Neuronal stem cell (in vitro differentiated cells): Measurements from ENCODE around the gene CDK17.
A peak's percentile ranks its signal among the peaks of the same experiment; 100 is the strongest.

Experiments
- DNase-seq: peaks from one replicate; pipeline ENCODE4 v3.0.0-alpha.2; 2013; ENCODE audit warnings: low spot score
- H2AFZ ChIP-seq: one replicate; pipeline ENCODE4 v1.6.1; 2013; ENCODE audit warnings: mild to moderate bottlenecking, low read length, inconsistent platforms
- H2AK5ac ChIP-seq: 2 replicates; pipeline ENCODE4 v1.6.1; 2013; ENCODE audit warnings: low read depth, mild to moderate bottlenecking, inconsistent platforms, low read length, moderate library complexity, mixed read lengths
- H2BK120ac ChIP-seq: 2 replicates; pipeline ENCODE4 v1.6.1; 2013; ENCODE audit warnings: low read depth, mild to moderate bottlenecking, inconsistent platforms, low read length, moderate library complexity, mixed read lengths
- H2BK12ac ChIP-seq: one replicate; pipeline ENCODE4 v1.6.1; 2013; ENCODE audit warnings: low read length, inconsistent platforms
- H2BK15ac ChIP-seq: 2 replicates; pipeline ENCODE4 v1.6.1; 2013; ENCODE audit warnings: mild to moderate bottlenecking, low read length, inconsistent platforms, mixed read lengths
- H2BK5ac ChIP-seq: one replicate; pipeline ENCODE4 v1.6.1; 2013; ENCODE audit warnings: inconsistent platforms, mild to moderate bottlenecking, low read length, moderate library complexity
- H3K14ac ChIP-seq: one replicate; pipeline ENCODE4 v1.6.1; 2013; ENCODE audit warnings: low read length, inconsistent platforms
- H3K18ac ChIP-seq: 2 replicates; pipeline ENCODE4 v1.6.1; 2013; ENCODE audit warnings: low read length, inconsistent platforms
- H3K23ac ChIP-seq: 2 replicates; pipeline ENCODE4 v1.6.1; 2013; ENCODE audit warnings: low read depth, mild to moderate bottlenecking, mixed read lengths, low read length, inconsistent platforms; ENCODE audit not compliant: poor library complexity
- H3K27ac ChIP-seq: replicated peaks from 3 replicates; pipeline ENCODE4 v1.5.1; 2013; ENCODE audit warnings: low read length, inconsistent platforms
- H3K27me3 ChIP-seq, 3 experiments: 2 replicates each; pipeline ENCODE4 v1.6.1; 2013; ENCODE audit warnings: low read length in 3 of 3, mild to moderate bottlenecking in 2 of 3, inconsistent platforms in 1 of 3, low read depth in 1 of 3, mixed read lengths in 1 of 3, moderate library complexity in 1 of 3; ENCODE audit not compliant: control insufficient read depth in 3 of 3, insufficient read depth in 3 of 3
- H3K36me3 ChIP-seq, 2 donors: replicated peaks in 1 of 2; 2 replicates each; pipeline ENCODE4 v1.6.1; 2013; ENCODE audit warnings: low read length in 2 of 2; ENCODE audit not compliant: control insufficient read depth in 2 of 2, insufficient read depth in 2 of 2
- H3K4ac ChIP-seq: 2 replicates; pipeline ENCODE4 v1.6.1; 2013; ENCODE audit warnings: inconsistent platforms, mild to moderate bottlenecking, low read length, moderate library complexity
- H3K4me1 ChIP-seq, 2 donors: 1 replicate in 1 of 2; 2 replicates in 1 of 2; pipeline ENCODE4 v1.6.1; 2013; ENCODE audit warnings: low read length in 2 of 2, low read depth in 1 of 2; ENCODE audit not compliant: control insufficient read depth in 2 of 2, insufficient read depth in 1 of 2
- H3K4me2 ChIP-seq: one replicate; pipeline ENCODE4 v1.6.1; 2013; ENCODE audit warnings: mild to moderate bottlenecking, low read length, inconsistent platforms; ENCODE audit not compliant: insufficient read depth, poor library complexity, severe bottlenecking
- H3K4me3 ChIP-seq, 2 donors: 2 replicates each; pipeline ENCODE4 v1.5.1; 2013; ENCODE audit warnings: low read length in 2 of 2, mild to moderate bottlenecking in 2 of 2, inconsistent platforms in 1 of 2, moderate library complexity in 1 of 2
- H3K79me1 ChIP-seq: one replicate; pipeline ENCODE4 v1.6.1; 2013; ENCODE audit warnings: low read depth, mild to moderate bottlenecking, inconsistent platforms, low read length, moderate library complexity
- H3K9ac ChIP-seq: one replicate; pipeline ENCODE4 v1.6.1; 2013; ENCODE audit warnings: mild to moderate bottlenecking, low read depth, low read length, inconsistent platforms; ENCODE audit not compliant: poor library complexity
- H3K9me3 ChIP-seq, 2 donors: replicated peaks in 1 of 2; 2 replicates each; pipeline versions ENCODE3 to v1.6.1; 2013; ENCODE audit warnings: low read length in 2 of 2, mild to moderate bottlenecking in 2 of 2, inconsistent platforms in 1 of 2, low read depth in 1 of 2, mixed read lengths in 1 of 2, moderate library complexity in 1 of 2; ENCODE audit not compliant: control insufficient read depth in 2 of 2, insufficient read depth in 1 of 2
- H4K8ac ChIP-seq: one replicate; pipeline ENCODE4 v1.6.1; 2013; ENCODE audit warnings: low read depth, mild to moderate bottlenecking, inconsistent platforms, low read length, moderate library complexity
- H4K91ac ChIP-seq: one replicate; pipeline ENCODE4 v1.6.1; 2013; ENCODE audit warnings: low read length, low read depth, mild to moderate bottlenecking, inconsistent platforms; ENCODE audit not compliant: poor library complexity
- WGBS, 2 donors: extraction: QIAGEN DNeasy Blood & Tissue Kit; methylation state at CpG; one replicate each; pipeline ENCODE4 v1.1.7; 2013; ENCODE audit warnings: missing lambda C conversion rate in 2 of 2, mixed read lengths in 1 of 2; ENCODE audit not compliant: insufficient read length in 2 of 2, insufficient replicate concordance in 1 of 2; ENCODE audit errors: extremely low coverage in 2 of 2; 5-methylcytosine and 5-hydroxymethylcytosine counted together

CDK17 gene

GRCh38 chr12:96401076-96401871 is 1.0 kb upstream of the CDK17 start:
- WGBS, 2 donors, result no CpG with 5 or more reads among the region's 18 CpGs
- Histone ChIP-seq H3K23ac (no peak overlapping the region), H3K27ac (no peak overlapping the region), H3K36me3 (no peaks in the 10 kb centered on the region), H3K4me1 (peaks cover 4 to 8% of the 10 kb centered on the region in 2 donors), H2BK5ac (no peak overlapping the region), H2BK12ac (no peak overlapping the region), H3K27me3 (no peaks in the 10 kb centered on the region), H2AK5ac (no peak overlapping the region), H3K79me1 (peaks cover 2% of the 10 kb centered on the region), H3K4ac (no peak overlapping the region), H3K9ac (no peak overlapping the region), H3K18ac (no peak overlapping the region), H3K4me3 (peak overlapping the region in 1 of 2 donors; percentile 75), H3K14ac (no peak overlapping the region), H4K8ac (no peak overlapping the region), H4K91ac (no peak overlapping the region), H3K4me2 (peak overlapping the region; percentile 63), H2AFZ (peak overlapping the region; percentile 89), H3K9me3 (no peaks in the 10 kb centered on the region), H2BK15ac (no peak overlapping the region), H2BK120ac (no peak overlapping the region)
- no peak for DNase-seq

DNA sequence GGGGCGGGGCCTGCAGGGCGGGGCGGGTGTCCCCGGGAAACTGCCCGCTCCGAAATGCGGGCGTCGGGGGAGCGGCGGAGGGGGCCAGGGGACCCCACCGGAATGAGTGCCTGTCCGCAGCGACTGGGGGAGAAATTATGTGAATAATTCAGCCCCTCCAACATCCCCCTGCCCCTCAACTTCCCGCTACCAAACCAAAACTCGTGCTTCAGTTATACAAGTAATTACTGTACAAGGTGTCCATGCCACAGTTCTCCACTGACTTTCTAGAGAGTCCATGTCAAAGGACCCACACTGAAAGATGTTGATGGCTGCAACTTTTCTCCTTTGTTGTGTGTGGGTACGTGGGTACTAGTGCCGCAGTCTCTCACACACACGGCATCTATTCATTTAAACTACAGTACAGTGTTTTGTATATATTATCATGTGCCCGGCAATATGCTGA is 414 bp upstream of the CDK17 start:
- Histone ChIP-seq H2BK5ac (no peak overlapping the region), H2AK5ac (no peak overlapping the region), H3K79me1 (peaks cover 2% of the 10 kb centered on the region), H3K4me3 (peak overlapping the region; percentile 75 to 79), H3K4ac (no peak overlapping the region), H2BK15ac (no peak overlapping the region), H4K8ac (no peak overlapping the region), H3K27ac (no peak overlapping the region), H3K14ac (no peak overlapping the region), H2AFZ (peak overlapping the region; percentile 89), H2BK120ac (no peak overlapping the region), H3K9ac (no peak overlapping the region), H3K18ac (no peak overlapping the region), H3K36me3 (no peaks in the 10 kb centered on the region), H3K9me3 (no peaks in the 10 kb centered on the region), H3K27me3 (no peaks in the 10 kb centered on the region), H3K4me2 (peak overlapping the region; percentile 63), H2BK12ac (no peak overlapping the region), H3K4me1 (peaks cover 4 to 8% of the 10 kb centered on the region in 2 donors), H4K91ac (no peak overlapping the region), H3K23ac (no peak overlapping the region)
- no CpG with 5 or more reads among the region's 20 CpGs for WGBS, 2 donors
- no peak for DNase-seq

DNA sequence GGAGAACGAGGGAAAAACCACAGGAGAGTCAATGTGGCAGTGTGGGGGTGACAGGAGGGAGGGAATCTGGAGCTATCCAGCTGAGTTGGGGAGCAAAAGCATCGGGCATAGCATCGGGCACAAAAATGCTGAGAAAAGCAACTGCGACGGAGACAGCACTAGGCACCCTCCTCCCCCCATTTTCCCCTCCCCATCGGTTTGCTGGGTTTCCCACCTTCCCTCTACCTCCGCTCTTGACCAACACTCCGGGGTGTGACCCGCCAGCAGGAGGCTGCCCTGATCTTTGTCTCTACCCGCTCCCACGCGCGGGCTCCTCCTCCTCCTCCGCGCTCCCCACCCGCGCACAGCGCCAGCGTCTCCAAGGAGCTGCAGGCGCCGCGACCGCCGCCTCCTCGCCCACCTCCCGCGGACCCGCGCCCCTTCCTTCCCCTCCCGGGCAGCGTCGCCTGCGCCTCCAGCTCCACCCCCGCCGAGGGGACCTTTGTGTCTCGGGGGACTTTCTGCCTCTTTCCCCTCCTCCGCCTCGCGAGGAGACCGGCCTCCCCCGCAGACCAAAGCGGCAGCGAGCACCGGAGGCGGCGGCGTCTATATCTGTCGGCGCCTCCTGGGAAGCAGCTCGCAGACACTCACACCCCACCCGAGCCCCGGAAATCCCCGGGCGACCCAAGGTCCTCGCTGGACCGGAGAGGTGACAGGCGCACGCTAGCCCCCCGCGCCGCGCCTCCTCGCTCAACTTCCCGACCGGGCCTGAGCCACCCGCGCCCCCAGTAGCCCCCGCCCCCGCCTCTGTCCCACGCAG is 920 bp downstream of the CDK17 start:
- H3K18ac ChIP-seq, result peak overlapping the region; percentile 98
- H3K4ac ChIP-seq, result peak overlapping the region; percentile 23
- H2AFZ ChIP-seq, result peak overlapping the region; percentile 94
- H3K14ac ChIP-seq, result peak overlapping the region; percentile 82
- peaks cover 2% of the 10 kb centered on the region for H3K79me1 ChIP-seq
- H2BK5ac ChIP-seq, result peak overlapping the region; percentile 94
- no peak overlapping the region for H4K8ac ChIP-seq
- H3K36me3 ChIP-seq, result no peaks in the 10 kb centered on the region
- H3K4me1 ChIP-seq, result peaks cover 5 to 8% of the 10 kb centered on the region in 2 donors
- H2BK120ac ChIP-seq, result no peak overlapping the region
- peak overlapping the region; percentile 75 to 90 for H3K4me3 ChIP-seq
- H2BK12ac ChIP-seq, result no peak overlapping the region
- H3K27me3 ChIP-seq, result no peaks in the 10 kb centered on the region
- H3K9me3 ChIP-seq, result no peaks in the 10 kb centered on the region
- peak overlapping the region; percentile 97 for H3K27ac ChIP-seq
- peak overlapping the region; percentile 2 for H2AK5ac ChIP-seq
- WGBS, 2 donors, result no CpG with 5 or more reads among the region's 70 CpGs
- no peak overlapping the region for H4K91ac ChIP-seq
- H2BK15ac ChIP-seq, result no peak overlapping the region
- H3K9ac ChIP-seq, result peak overlapping the region; percentile 91
- peak overlapping the region; percentile 86 for H3K23ac ChIP-seq
- peak; percentile 68 for DNase-seq
- H3K4me2 ChIP-seq, result peak overlapping the region; percentile 71
